GM13976 (cell line): ENCODE results near the gene KLHDC7B.

Experiments used
- DNase-seq: peaks from one replicate; pipeline ENCODE4 v3.0.0; 2012; ENCODE audit warnings: low spot score
- CTCF ChIP-seq: IDR thresholded peaks from 2 replicates; pipeline ENCODE4 v1.5.1; 2012; ENCODE audit warnings: borderline replicate concordance, mild to moderate bottlenecking; ENCODE audit not compliant: insufficient read depth; ENCODE audit errors: extremely low read depth, missing control alignments, control extremely low read depth
- in situ Hi-C: fragments of 300-500 bp; cut with MboI; formaldehyde crosslinking; loops from one replicate; pipeline ENCODE4 v1.12.0; 2022; ENCODE audit warnings: low sequenced_read_pairs, mixed read lengths, inconsistent platforms; ENCODE audit not compliant: unreplicated experiment

Gene KLHDC7B

GRCh38 chr22:50545522-50546325 is at the start of gene KLHDC7B:
TSS of gene KLHDC7B (plus strand) at chr22:50545899. CDS start at chr22:50546244, 345 bp downstream.
- DNase-seq: peak; percentile 26
- in situ Hi-C loops: no loop called here
- no peak for TF ChIP-seq CTCF

GRCh38 chr22:50497093-50497492 is 48.6 kb upstream of the KLHDC7B start:
- DNase-seq: no peak
- in situ Hi-C loops: no loop called here
- TF ChIP-seq CTCF: no peak

GRCh38 chr22:50498322-50498890 is 47.3 kb upstream of the KLHDC7B start:
- in situ Hi-C loops: no loop called here
- peak; percentile 58 for TF ChIP-seq CTCF
- DNase-seq: peak; percentile 80

GRCh38 chr22:50500452-50500851 is 45.2 kb upstream of the KLHDC7B start:
- no peak for TF ChIP-seq CTCF
- DNase-seq: no peak
- in situ Hi-C loops: no loop called here

- DNase-seq: no peak
- no peak for TF ChIP-seq CTCF
- in situ Hi-C loops: no loop called here
These were observed 43.6 kb upstream of the KLHDC7B start for GRCh38 chr22:50502096-50502495.

- in situ Hi-C loops: no loop called here
These were observed 42.8 kb upstream of the KLHDC7B start for GRCh38 chr22:50502628-50503474.

More at GRCh38 chr22:50502628-50503474, 42.8 kb upstream of the KLHDC7B start:
- no peak for DNase-seq
- no peak for TF ChIP-seq CTCF
